Measurements from ENCODE around the gene ELP5. TPM values are rescaled to one million over a fixed set of nuclear protein-coding genes. Genes with fewer than 3 reads are reported as not detected.
"Not testable (repeated sequence)": the region's sequence is repeated elsewhere in the genome, so short reads cannot be mapped to it uniquely, and the experiment has no call there.

ELP5 gene
- total and polyA plus RNA-seq, 2 of the 4 experiments (the other 2 are of a cell fraction) = 39.3 to 46.6 TPM

- no CpG with 5 or more reads among the region's 10 CpGs for WGBS, 2 experiments (ENCODE audit: extremely low coverage in 2 of 2, insufficient read length in 1 of 2)
- H3K18ac ChIP-seq (ENCODE audit: low read depth, low read length); H2BK15ac ChIP-seq (ENCODE audit: low read depth, low read length); H3K4me3 ChIP-seq (ENCODE audit: insufficient read depth, low read depth, low read length); H3K4me2 ChIP-seq (ENCODE audit: low read depth, low read length); H3K9me1 ChIP-seq (ENCODE audit: insufficient read depth, low read length); H4K8ac ChIP-seq (ENCODE audit: low read depth in 2 of 2, low read length in 2 of 2); H4K91ac ChIP-seq (ENCODE audit: insufficient read depth, low read depth, low read length); H3K4me1 ChIP-seq (ENCODE audit: control insufficient read depth, insufficient read depth, low read length); H2BK5ac ChIP-seq (ENCODE audit: low read depth, low read length, poor library complexity, severe bottlenecking); H3K14ac ChIP-seq (replicated peaks; ENCODE audit: low read depth, low read length); H3K9me3 ChIP-seq (ENCODE audit: control insufficient read depth, insufficient read depth, low read length); DNase-seq; CTCF ChIA-PET; H3K4ac ChIP-seq (ENCODE audit: low read depth, low read length); H2AK5ac ChIP-seq (ENCODE audit: low read depth, low read length); H3K27ac ChIP-seq (ENCODE audit: insufficient read depth, low read length); ATAC-seq (ENCODE audit: low read depth); H3K23ac ChIP-seq (ENCODE audit: low read depth, low read length); H2BK20ac ChIP-seq (ENCODE audit: low read depth, low read length); intact Hi-C loops (cut with micrococcal nuclease); H4K5ac ChIP-seq (ENCODE audit: low read depth, low read length); H2AFZ ChIP-seq (replicated peaks; ENCODE audit: low read length, poor library complexity); H3K9ac ChIP-seq (ENCODE audit: low read depth, low read length); POLR2A ChIA-PET (ENCODE audit: unreplicated experiment); BruUV-seq (replicated peaks); H2BK120ac ChIP-seq (ENCODE audit: low read depth, low read length); dilution Hi-C loops (cut with HindIII; ENCODE audit: low sequenced_read_pairs, unreplicated experiment); H3K56ac ChIP-seq (ENCODE audit: extremely low read depth, insufficient read depth, low read length); H3K27me3 ChIP-seq (ENCODE audit: control insufficient read depth, insufficient read depth, low read length); H2AK9ac ChIP-seq (replicated peaks; ENCODE audit: low read depth, low read length, poor library complexity): not testable (repeated sequence)
- H3K36me3 ChIP-seq (ENCODE audit: control insufficient read depth, insufficient read depth, low read length) = peaks cover 28% of the 10 kb centered on the region
- in situ Hi-C loops (cut with MboI; ENCODE audit: low sequenced_read_pairs) = loop anchor here (25.0 kb wide), 1 partner anchor 918 kb away; the partner anchor contains the start of genes PER1 and VAMP2
- H3K79me1 ChIP-seq (ENCODE audit: low read depth in 1 of 2, low read length in 2 of 2) = peaks cover 13 to 52% of the 10 kb centered on the region in 2 experiments
- H4K20me1 ChIP-seq (ENCODE audit: insufficient read depth, low read length) = peaks cover 10% of the 10 kb centered on the region; the same call in 1 of the 2 replicates
These were observed 8.2 kb upstream of the ELP5 start for GRCh38 chr17:7243838-7244237.
